GM12874 (cell line): ENCODE measurements around the gene ROM1.

Source experiments
- CTCF ChIP-seq: IDR thresholded peaks from 2 replicates; pipeline ENCODE4 v1.5.1; 2011; ENCODE audit warnings: low read depth, mild to moderate bottlenecking, control low read depth, low read length, moderate library complexity; ENCODE audit not compliant: insufficient read depth

ROM1 gene

DNA sequence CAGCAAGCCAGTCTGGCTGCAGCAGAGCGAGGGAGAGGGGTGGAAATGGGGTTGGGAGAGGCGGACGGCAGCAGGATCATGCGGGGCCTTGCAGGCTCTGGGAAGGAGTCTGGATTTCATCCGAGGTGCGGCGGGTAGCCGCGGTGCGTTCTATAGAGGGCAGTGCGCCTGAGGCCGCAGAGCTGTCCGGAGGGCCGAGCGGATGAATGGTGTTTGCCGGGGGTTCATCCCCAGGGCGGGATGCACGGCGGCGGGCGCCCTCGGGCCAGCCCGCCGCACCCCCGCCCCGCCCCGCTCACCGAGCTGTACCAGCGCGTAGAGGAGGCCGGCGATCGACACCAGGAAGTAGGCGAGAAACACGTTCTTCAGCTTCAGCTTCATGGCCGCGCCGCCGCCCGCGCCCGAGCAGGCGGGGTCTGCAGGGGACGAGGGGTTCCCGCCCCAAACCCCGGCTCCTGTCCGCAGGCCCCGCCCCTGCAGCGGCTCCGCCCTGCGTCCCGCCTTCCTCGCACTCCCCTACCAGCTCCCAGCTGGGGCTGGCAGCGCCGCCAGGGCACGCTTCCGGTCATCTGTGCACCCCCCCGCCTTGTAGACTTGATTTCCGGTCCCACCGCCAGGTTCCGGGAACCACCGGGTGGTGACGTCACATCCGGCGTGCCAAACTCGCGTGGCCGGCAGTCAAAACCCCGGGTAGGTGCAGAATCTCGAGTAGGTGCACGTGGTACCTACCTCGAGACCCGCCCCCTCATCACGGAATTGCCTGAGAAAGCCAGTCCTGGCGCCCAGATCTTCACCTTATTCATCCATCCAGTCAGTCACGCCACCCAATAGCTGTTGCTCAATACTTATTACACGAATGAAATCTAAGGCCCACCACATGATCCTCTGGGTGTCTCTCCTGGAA is 8.8 kb downstream of the ROM1 start, which contains the start of gene B3GAT3:
B3GAT3 (minus strand) TSS at position 420 of the 904 bp plus-strand sequence; CDS start at position 381, 39 bp downstream.
- no peak for TF ChIP-seq CTCF

DNA sequence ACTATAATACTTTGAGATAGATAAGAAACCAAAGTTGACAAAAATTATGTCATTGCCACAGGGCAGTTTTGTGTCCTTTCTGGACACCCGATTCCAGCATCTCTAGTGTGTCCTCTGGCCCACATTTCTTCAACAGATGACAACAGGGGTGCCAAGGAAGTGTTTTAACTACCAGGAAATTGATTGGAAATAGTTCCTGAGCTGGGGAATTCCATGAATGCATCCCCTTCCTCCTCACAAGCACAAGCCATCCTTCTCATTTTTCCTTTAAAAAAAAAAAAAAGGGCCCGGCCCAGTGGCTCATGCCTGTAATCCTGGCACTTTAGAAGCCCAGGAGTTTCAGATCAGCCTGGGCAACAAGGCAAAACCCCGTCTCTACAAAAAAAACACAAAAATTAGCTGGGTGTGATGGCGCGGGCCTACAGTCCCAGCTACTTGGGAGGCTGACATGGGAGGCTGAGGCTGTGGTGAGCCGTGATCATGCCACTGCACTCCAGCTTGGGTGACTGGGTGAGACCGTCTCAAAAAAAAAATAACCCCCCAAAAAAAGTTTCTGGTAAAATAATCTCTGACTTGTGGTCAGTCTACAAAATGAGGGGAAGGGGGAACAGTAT is 9.5 kb downstream of the ROM1 start:
- TF ChIP-seq CTCF, result no peak

GRCh38 chr11:62627713-62628112 is 14.7 kb downstream of the ROM1 start:
- 0 out of 2 replicates have a peak, but pooled peaks have one; percentile 4 for TF ChIP-seq CTCF

GRCh38 chr11:62632492-62632891 is 19.4 kb downstream of the ROM1 start:
- no peak for TF ChIP-seq CTCF

- TF ChIP-seq CTCF, result no peak
Measured at GRCh38 chr11:62644220-62644619, 31.2 kb downstream of the ROM1 start.

- TF ChIP-seq CTCF, result no peak
Measured at GRCh38 chr11:62645671-62645945, 32.6 kb downstream of the ROM1 start.

- TF ChIP-seq CTCF, result no peak
Measured at GRCh38 chr11:62645946-62646824, 33.1 kb downstream of the ROM1 start, which contains the start of gene GANAB. Gene GANAB, minus strand, starts transcription at chr11:62646613. Its CDS starts 14 bp downstream, at chr11:62646599.
